Measurements from ENCODE around the gene ZNF205. TPM values are rescaled to one million over a fixed set of nuclear protein-coding genes. Genes with fewer than 3 reads are reported as not detected.

The ZNF205 gene
- total and polyA plus RNA-seq, 2 experiments from 2014 or later = 16.6 to 29.1 TPM

GRCh38 chr16:3141781-3142311 lies 29.5 kb downstream of the ZNF205 start:
- DNase-seq (ENCODE audit: low spot score) (no peak), ATAC-seq (no peak)
- no peaks in the 10 kb centered on the region for H3K27me3 ChIP-seq (ENCODE audit: insufficient read depth)
- H3K27ac Mint-ChIP-seq = no peak overlapping the region
- H4K20me1 ChIP-seq (replicated peaks; ENCODE audit: insufficient read depth) = no peaks in the 10 kb centered on the region
- H3K79me2 ChIP-seq (replicated peaks; ENCODE audit: insufficient read depth) = no peaks in the 10 kb centered on the region
- H3F3A ChIP-seq (replicated peaks; ENCODE audit: low read depth) = 0 out of 2 replicates have a peak, but pooled peaks cover 5% of the 10 kb centered on the region
- no peaks in the 10 kb centered on the region for H3K4me1 ChIP-seq (ENCODE audit: insufficient read depth)
- H3K27ac ChIP-seq (ENCODE audit: low read depth) = no peak overlapping the region
- no peak for TF ChIP-seq STAT1 (IDR thresholded peaks at IDR 0.05; ENCODE audit: unreplicated experiment)
- no peak for TF ChIP-seq ZNF331 (CRISPR knock-in tag; IDR thresholded peaks at IDR 0.05; ENCODE audit: low read depth)
- H3K27me3 Mint-ChIP-seq (ENCODE audit: insufficient read depth, low read depth, poor library complexity) = peaks cover 15% of the 10 kb centered on the region
- H3K4me2 ChIP-seq = no peak overlapping the region
- no peak overlapping the region for H2AFZ ChIP-seq
- peaks cover 3% of the 10 kb centered on the region; the same call in 2 of the 3 replicates for H3K9me3 Mint-ChIP-seq
- H3K36me3 ChIP-seq (ENCODE audit: insufficient read depth) = no peaks in the 10 kb centered on the region; the same call in 1 of the 2 replicates
- no peaks in the 10 kb centered on the region for H3K9me2 ChIP-seq (ENCODE audit: insufficient read depth)
- peaks cover 6% of the 10 kb centered on the region for H3K36me3 Mint-ChIP-seq (ENCODE audit: low read depth)
- peaks cover 3% of the 10 kb centered on the region; the same call in 1 of the 3 replicates for H3K4me1 Mint-ChIP-seq
- no peak overlapping the region for H3K4me3 ChIP-seq
- no peak overlapping the region for H3K4me3 Mint-ChIP-seq

GRCh38 chr16:3142327-3142726 lies 29.9 kb downstream of the ZNF205 start:
- ATAC-seq (no peak), DNase-seq (ENCODE audit: low spot score) (no peak)
- peaks cover 6% of the 10 kb centered on the region for H3K36me3 Mint-ChIP-seq (ENCODE audit: low read depth)
- no peak overlapping the region; the same call in 2 of the 3 replicates for H3K4me3 Mint-ChIP-seq
- Histone ChIP-seq H3K9me2 (ENCODE audit: insufficient read depth) (no peaks in the 10 kb centered on the region), H3K27me3 (ENCODE audit: insufficient read depth) (no peaks in the 10 kb centered on the region), H3K79me2 (replicated peaks; ENCODE audit: insufficient read depth) (no peaks in the 10 kb centered on the region), H3K27ac (ENCODE audit: low read depth) (no peak overlapping the region), H3K36me3 (ENCODE audit: insufficient read depth) (no peaks in the 10 kb centered on the region; the same call in 1 of the 2 replicates), H4K20me1 (replicated peaks; ENCODE audit: insufficient read depth) (no peaks in the 10 kb centered on the region), H3K4me2 (no peak overlapping the region), H2AFZ (no peak overlapping the region), H3F3A (replicated peaks; ENCODE audit: low read depth) (0 out of 2 replicates have a peak, but pooled peaks cover 5% of the 10 kb centered on the region), H3K4me3 (no peak overlapping the region), H3K4me1 (ENCODE audit: insufficient read depth) (no peaks in the 10 kb centered on the region)
- H3K27me3 Mint-ChIP-seq (ENCODE audit: insufficient read depth, low read depth, poor library complexity) = peaks cover 15% of the 10 kb centered on the region
- peaks cover 3% of the 10 kb centered on the region; the same call in 1 of the 3 replicates for H3K4me1 Mint-ChIP-seq
- H3K27ac Mint-ChIP-seq = no peak overlapping the region
- H3K9me3 Mint-ChIP-seq = peaks cover 3% of the 10 kb centered on the region; the same call in 2 of the 3 replicates
- TF ChIP-seq EZH2phosphoT487 (IDR thresholded peaks at IDR 0.05; ENCODE audit: unreplicated experiment) (no peak), JUNB (IDR thresholded peaks at IDR 0.05; ENCODE audit: unreplicated experiment) (no peak), ZNF331 (CRISPR knock-in tag; IDR thresholded peaks at IDR 0.05; ENCODE audit: low read depth) (no peak), ETS1 (IDR thresholded peaks at IDR 0.05) (no peak), ZNF114 (CRISPR knock-in tag; IDR thresholded peaks at IDR 0.05) (no peak), CTCF (conservative IDR thresholded peaks at IDR 0.05; ENCODE audit: low read depth in 2 of 2) (no peak), CREB1 (CRISPR knock-in tag; IDR thresholded peaks at IDR 0.05; ENCODE audit: low read depth) (no peak)
- TF ChIP-seq, protein P1, sequence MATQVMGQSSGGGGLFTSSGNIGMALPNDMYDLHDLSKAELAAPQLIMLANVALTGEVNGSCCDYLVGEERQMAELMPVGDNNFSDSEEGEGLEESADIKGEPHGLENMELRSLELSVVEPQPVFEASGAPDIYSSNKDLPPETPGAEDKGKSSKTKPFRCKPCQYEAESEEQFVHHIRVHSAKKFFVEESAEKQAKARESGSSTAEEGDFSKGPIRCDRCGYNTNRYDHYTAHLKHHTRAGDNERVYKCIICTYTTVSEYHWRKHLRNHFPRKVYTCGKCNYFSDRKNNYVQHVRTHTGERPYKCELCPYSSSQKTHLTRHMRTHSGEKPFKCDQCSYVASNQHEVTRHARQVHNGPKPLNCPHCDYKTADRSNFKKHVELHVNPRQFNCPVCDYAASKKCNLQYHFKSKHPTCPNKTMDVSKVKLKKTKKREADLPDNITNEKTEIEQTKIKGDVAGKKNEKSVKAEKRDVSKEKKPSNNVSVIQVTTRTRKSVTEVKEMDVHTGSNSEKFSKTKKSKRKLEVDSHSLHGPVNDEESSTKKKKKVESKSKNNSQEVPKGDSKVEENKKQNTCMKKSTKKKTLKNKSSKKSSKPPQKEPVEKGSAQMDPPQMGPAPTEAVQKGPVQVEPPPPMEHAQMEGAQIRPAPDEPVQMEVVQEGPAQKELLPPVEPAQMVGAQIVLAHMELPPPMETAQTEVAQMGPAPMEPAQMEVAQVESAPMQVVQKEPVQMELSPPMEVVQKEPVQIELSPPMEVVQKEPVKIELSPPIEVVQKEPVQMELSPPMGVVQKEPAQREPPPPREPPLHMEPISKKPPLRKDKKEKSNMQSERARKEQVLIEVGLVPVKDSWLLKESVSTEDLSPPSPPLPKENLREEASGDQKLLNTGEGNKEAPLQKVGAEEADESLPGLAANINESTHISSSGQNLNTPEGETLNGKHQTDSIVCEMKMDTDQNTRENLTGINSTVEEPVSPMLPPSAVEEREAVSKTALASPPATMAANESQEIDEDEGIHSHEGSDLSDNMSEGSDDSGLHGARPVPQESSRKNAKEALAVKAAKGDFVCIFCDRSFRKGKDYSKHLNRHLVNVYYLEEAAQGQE (IDR thresholded peaks at IDR 0.05; ENCODE audit: unreplicated experiment) = no peak
